Measurements from ENCODE around the gene CLDND2.

DNA sequence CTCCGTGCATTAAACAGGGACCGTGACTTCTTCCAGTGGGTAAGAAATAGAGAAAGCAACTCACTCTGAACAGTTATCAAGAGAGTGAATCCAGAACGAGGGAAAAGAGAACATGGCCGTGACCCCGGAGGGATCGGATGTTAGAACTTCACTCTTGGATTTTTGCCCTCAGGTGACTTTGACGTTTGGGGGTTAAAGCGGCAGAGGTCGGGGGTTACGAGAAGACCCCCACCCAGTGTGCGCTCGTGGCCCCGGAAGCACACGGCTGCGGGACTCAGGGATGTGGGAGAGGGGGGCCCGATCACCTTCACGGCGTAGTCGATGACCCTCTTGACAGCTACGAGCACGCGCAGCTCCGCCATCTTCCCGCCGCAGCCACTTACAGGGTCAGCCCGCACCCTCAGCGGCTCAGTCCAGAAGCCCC is 2.8 kb downstream of the CLDND2 start, which contains the start of gene ETFB:
- peak; percentile 78 for TF ChIP-seq POLR2A (IDR thresholded peaks at IDR 0.05; ENCODE audit: low read length)
- no peak for TF ChIP-seq GATA1 (IDR thresholded peaks at IDR 0.05; ENCODE audit: low read depth, low read length)
